Neuronal stem cell (in vitro differentiated cells): ENCODE results near the gene KIAA1671.
A peak's percentile ranks its signal among the peaks of the same experiment; 100 is the strongest.

Experiments used
- DNase-seq: peaks from one replicate; pipeline ENCODE4 v3.0.0-alpha.2; 2013; ENCODE audit warnings: low spot score
- H2AFZ ChIP-seq: one replicate; pipeline ENCODE4 v1.6.1; 2013; ENCODE audit warnings: mild to moderate bottlenecking, low read length, inconsistent platforms
- H2AK5ac ChIP-seq: 2 replicates; pipeline ENCODE4 v1.6.1; 2013; ENCODE audit warnings: low read depth, mild to moderate bottlenecking, inconsistent platforms, low read length, moderate library complexity, mixed read lengths
- H2BK120ac ChIP-seq: 2 replicates; pipeline ENCODE4 v1.6.1; 2013; ENCODE audit warnings: low read depth, mild to moderate bottlenecking, inconsistent platforms, low read length, moderate library complexity, mixed read lengths
- H2BK12ac ChIP-seq: one replicate; pipeline ENCODE4 v1.6.1; 2013; ENCODE audit warnings: low read length, inconsistent platforms
- H2BK15ac ChIP-seq: 2 replicates; pipeline ENCODE4 v1.6.1; 2013; ENCODE audit warnings: mild to moderate bottlenecking, low read length, inconsistent platforms, mixed read lengths
- H2BK5ac ChIP-seq: one replicate; pipeline ENCODE4 v1.6.1; 2013; ENCODE audit warnings: inconsistent platforms, mild to moderate bottlenecking, low read length, moderate library complexity
- H3K14ac ChIP-seq: one replicate; pipeline ENCODE4 v1.6.1; 2013; ENCODE audit warnings: low read length, inconsistent platforms
- H3K18ac ChIP-seq: 2 replicates; pipeline ENCODE4 v1.6.1; 2013; ENCODE audit warnings: low read length, inconsistent platforms
- H3K23ac ChIP-seq: 2 replicates; pipeline ENCODE4 v1.6.1; 2013; ENCODE audit warnings: low read depth, mild to moderate bottlenecking, mixed read lengths, low read length, inconsistent platforms; ENCODE audit not compliant: poor library complexity
- H3K27ac ChIP-seq: replicated peaks from 3 replicates; pipeline ENCODE4 v1.5.1; 2013; ENCODE audit warnings: low read length, inconsistent platforms
- H3K27me3 ChIP-seq, 3 experiments: 2 replicates each; pipeline ENCODE4 v1.6.1; 2013; ENCODE audit warnings: low read length in 3 of 3, mild to moderate bottlenecking in 2 of 3, inconsistent platforms in 1 of 3, low read depth in 1 of 3, mixed read lengths in 1 of 3, moderate library complexity in 1 of 3; ENCODE audit not compliant: control insufficient read depth in 3 of 3, insufficient read depth in 3 of 3
- H3K36me3 ChIP-seq, 2 donors: replicated peaks in 1 of 2; 2 replicates each; pipeline ENCODE4 v1.6.1; 2013; ENCODE audit warnings: low read length in 2 of 2; ENCODE audit not compliant: control insufficient read depth in 2 of 2, insufficient read depth in 2 of 2
- H3K4ac ChIP-seq: 2 replicates; pipeline ENCODE4 v1.6.1; 2013; ENCODE audit warnings: inconsistent platforms, mild to moderate bottlenecking, low read length, moderate library complexity
- H3K4me1 ChIP-seq, 2 donors: 1 replicate in 1 of 2; 2 replicates in 1 of 2; pipeline ENCODE4 v1.6.1; 2013; ENCODE audit warnings: low read length in 2 of 2, low read depth in 1 of 2; ENCODE audit not compliant: control insufficient read depth in 2 of 2, insufficient read depth in 1 of 2
- H3K4me2 ChIP-seq: one replicate; pipeline ENCODE4 v1.6.1; 2013; ENCODE audit warnings: mild to moderate bottlenecking, low read length, inconsistent platforms; ENCODE audit not compliant: insufficient read depth, poor library complexity, severe bottlenecking
- H3K4me3 ChIP-seq, 2 donors: 2 replicates each; pipeline ENCODE4 v1.5.1; 2013; ENCODE audit warnings: low read length in 2 of 2, mild to moderate bottlenecking in 2 of 2, inconsistent platforms in 1 of 2, moderate library complexity in 1 of 2
- H3K79me1 ChIP-seq: one replicate; pipeline ENCODE4 v1.6.1; 2013; ENCODE audit warnings: low read depth, mild to moderate bottlenecking, inconsistent platforms, low read length, moderate library complexity
- H3K9ac ChIP-seq: one replicate; pipeline ENCODE4 v1.6.1; 2013; ENCODE audit warnings: mild to moderate bottlenecking, low read depth, low read length, inconsistent platforms; ENCODE audit not compliant: poor library complexity
- H3K9me3 ChIP-seq, 2 donors: replicated peaks in 1 of 2; 2 replicates each; pipeline versions ENCODE3 to v1.6.1; 2013; ENCODE audit warnings: low read length in 2 of 2, mild to moderate bottlenecking in 2 of 2, inconsistent platforms in 1 of 2, low read depth in 1 of 2, mixed read lengths in 1 of 2, moderate library complexity in 1 of 2; ENCODE audit not compliant: control insufficient read depth in 2 of 2, insufficient read depth in 1 of 2
- H4K8ac ChIP-seq: one replicate; pipeline ENCODE4 v1.6.1; 2013; ENCODE audit warnings: low read depth, mild to moderate bottlenecking, inconsistent platforms, low read length, moderate library complexity
- H4K91ac ChIP-seq: one replicate; pipeline ENCODE4 v1.6.1; 2013; ENCODE audit warnings: low read length, low read depth, mild to moderate bottlenecking, inconsistent platforms; ENCODE audit not compliant: poor library complexity
- WGBS, 2 donors: extraction: QIAGEN DNeasy Blood & Tissue Kit; methylation state at CpG; one replicate each; pipeline ENCODE4 v1.1.7; 2013; ENCODE audit warnings: missing lambda C conversion rate in 2 of 2, mixed read lengths in 1 of 2; ENCODE audit not compliant: insufficient read length in 2 of 2, insufficient replicate concordance in 1 of 2; ENCODE audit errors: extremely low coverage in 2 of 2; 5-methylcytosine and 5-hydroxymethylcytosine counted together

The KIAA1671 gene

DNA sequence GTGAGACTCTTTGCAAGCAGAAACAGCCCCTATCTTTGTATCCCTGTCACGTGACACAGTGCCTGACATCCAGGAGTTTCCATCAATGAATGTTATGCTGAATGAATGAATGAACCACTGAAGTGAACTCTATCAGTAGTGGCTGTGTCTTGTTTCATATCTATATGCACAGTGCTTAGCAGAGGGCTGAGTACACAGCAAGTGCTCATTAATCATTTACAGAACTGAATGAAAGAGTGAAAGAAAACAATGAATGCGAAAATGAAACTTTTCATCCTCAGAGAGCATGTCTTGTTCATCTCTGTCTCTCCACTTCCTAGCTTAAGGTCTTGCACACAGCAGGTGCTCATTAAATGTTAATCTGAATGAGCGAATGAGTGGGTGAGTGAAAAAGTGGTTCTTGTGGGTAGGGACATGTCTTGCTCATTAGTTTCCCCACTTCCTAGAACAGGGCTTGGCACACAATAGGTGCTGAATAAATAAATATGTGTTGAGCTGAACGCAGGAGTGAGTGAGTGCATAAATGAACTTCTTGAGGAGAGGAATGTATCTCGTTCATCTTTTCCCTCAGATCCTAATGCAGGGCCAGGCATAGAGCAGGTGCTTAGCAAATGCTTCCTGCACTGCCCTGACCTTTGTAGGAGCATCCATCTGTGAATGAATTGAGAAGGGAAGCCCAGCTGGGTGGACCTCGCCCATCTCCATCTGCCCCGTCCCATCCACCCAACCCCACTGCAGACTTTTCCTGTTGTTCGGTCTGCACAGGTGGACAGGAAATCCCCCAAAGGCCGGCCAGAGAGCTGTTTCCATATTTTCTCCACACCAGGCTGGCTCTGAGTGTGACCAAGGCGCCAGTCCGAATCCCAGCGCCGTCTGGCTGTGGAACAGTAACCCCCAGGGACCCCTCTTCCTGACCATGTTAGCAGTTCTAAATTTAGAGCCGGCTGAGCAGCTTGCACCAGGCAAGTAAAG, 133.7 kb downstream of the KIAA1671 start:
- Histone ChIP-seq H2BK15ac (no peak overlapping the region), H3K23ac (no peak overlapping the region)

DNA sequence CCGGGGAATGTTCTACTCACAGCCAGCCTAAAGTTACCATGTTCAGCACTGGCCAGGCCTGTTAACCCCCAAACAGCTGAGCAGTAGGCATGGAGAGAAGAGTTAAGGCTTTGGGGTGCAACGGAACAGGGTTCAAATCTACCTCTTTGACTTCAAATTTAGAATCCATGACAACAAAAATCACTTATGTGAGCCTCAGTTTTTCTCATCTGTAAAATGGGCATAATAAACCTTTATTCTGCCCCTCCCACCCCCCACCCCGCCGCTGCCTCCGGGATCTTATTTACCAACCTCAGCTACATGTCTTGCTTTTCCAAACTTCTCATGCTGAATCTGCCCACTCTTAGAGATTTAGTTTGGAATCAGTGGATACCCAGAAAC, 134.4 kb downstream of the KIAA1671 start:
- H2BK15ac ChIP-seq: no peak overlapping the region
- H3K9ac ChIP-seq: no peak overlapping the region
- no peak overlapping the region for H4K8ac ChIP-seq
- H3K79me1 ChIP-seq: no peaks in the 10 kb centered on the region
- no peak overlapping the region for H2BK12ac ChIP-seq
- H2AK5ac ChIP-seq: no peak overlapping the region
- no peak overlapping the region for H3K18ac ChIP-seq
- no CpG with 5 or more reads among the region's 5 CpGs for WGBS, 2 donors
- no peaks in the 10 kb centered on the region for H3K27me3 ChIP-seq
- H3K36me3 ChIP-seq: no peaks in the 10 kb centered on the region
- no peak overlapping the region for H3K27ac ChIP-seq
- H3K14ac ChIP-seq: no peak overlapping the region
- H3K4ac ChIP-seq: no peak overlapping the region
- no peak overlapping the region for H2BK120ac ChIP-seq
- H2BK5ac ChIP-seq: no peak overlapping the region
- no peaks in the 10 kb centered on the region for H3K9me3 ChIP-seq
- H2AFZ ChIP-seq: no peak overlapping the region
- H3K4me3 ChIP-seq: no peak overlapping the region
- no peak overlapping the region for H4K91ac ChIP-seq
- no peak overlapping the region for H3K23ac ChIP-seq
- H3K4me1 ChIP-seq: peaks cover 0 to 6% of the 10 kb centered on the region in 2 donors
- no peak for DNase-seq
- H3K4me2 ChIP-seq: no peak overlapping the region

More for the DNA sequence above, 133.7 kb downstream of the KIAA1671 start:
- Histone ChIP-seq H3K4me2 (no peak overlapping the region), H3K27me3 (no peaks in the 10 kb centered on the region), H3K18ac (no peak overlapping the region), H3K14ac (no peak overlapping the region), H3K4me1 (peaks cover 0 to 6% of the 10 kb centered on the region in 2 donors), H3K79me1 (no peaks in the 10 kb centered on the region), H3K4me3 (no peak overlapping the region), H3K27ac (no peak overlapping the region), H4K8ac (no peak overlapping the region), H3K36me3 (no peaks in the 10 kb centered on the region), H2BK12ac (no peak overlapping the region), H2AK5ac (no peak overlapping the region), H2AFZ (no peak overlapping the region), H2BK5ac (no peak overlapping the region), H2BK120ac (no peak overlapping the region), H3K9me3 (no peaks in the 10 kb centered on the region), H3K4ac (no peak overlapping the region), H3K9ac (no peak overlapping the region), H4K91ac (no peak overlapping the region)
- WGBS, 2 donors: no CpG with 5 or more reads among the region's 14 CpGs
- no peak for DNase-seq

DNA sequence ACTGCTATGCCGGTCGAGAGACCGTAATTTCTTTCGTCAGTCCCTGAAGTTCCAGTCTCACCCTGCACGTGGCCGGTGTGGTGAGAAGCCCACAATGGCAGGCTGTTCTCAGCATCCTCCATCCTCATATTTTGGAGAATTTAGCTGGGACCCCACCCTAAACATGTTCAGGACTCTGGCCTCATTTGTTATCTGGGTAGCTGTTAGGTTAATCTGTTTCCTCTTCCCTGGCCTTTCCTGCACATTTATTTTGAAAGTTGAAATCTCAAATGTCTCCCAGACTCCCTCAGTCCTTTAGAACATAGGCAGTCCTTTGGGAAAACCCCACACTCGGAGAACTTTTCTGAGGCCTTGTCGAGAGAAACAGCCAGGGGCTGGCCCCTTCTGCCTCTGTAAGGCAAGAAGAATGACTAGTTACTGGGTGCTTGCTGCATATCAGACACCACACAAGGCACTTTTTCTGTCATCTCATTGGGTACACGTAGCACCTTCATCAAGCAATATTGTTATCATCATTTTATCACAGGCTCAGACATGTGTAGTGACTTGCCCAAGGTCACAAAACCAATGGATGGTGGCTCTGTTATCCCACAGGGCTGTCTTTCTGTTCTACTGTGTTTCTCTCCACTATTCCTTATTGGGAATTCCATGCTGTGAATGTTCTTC, 137.8 kb downstream of the KIAA1671 start:
- Histone ChIP-seq H2BK15ac (no peak overlapping the region), H2AFZ (no peak overlapping the region), H3K23ac (no peak overlapping the region), H3K14ac (no peak overlapping the region), H3K4me1 (peaks cover 0 to 10% of the 10 kb centered on the region in 2 donors), H2BK12ac (no peak overlapping the region), H3K79me1 (no peaks in the 10 kb centered on the region), H2BK5ac (no peak overlapping the region), H2BK120ac (no peak overlapping the region), H3K9ac (no peak overlapping the region), H3K27me3 (no peaks in the 10 kb centered on the region), H4K91ac (no peak overlapping the region), H2AK5ac (no peak overlapping the region), H3K4me2 (no peak overlapping the region), H3K4me3 (no peak overlapping the region), H3K4ac (no peak overlapping the region), H3K27ac (no peak overlapping the region), H3K9me3 (no peaks in the 10 kb centered on the region), H3K36me3 (no peaks in the 10 kb centered on the region), H3K18ac (peak overlapping the region; percentile 8), H4K8ac (no peak overlapping the region)
- no CpG with 5 or more reads among the region's 9 CpGs for WGBS, 2 donors
- no peak for DNase-seq

DNA sequence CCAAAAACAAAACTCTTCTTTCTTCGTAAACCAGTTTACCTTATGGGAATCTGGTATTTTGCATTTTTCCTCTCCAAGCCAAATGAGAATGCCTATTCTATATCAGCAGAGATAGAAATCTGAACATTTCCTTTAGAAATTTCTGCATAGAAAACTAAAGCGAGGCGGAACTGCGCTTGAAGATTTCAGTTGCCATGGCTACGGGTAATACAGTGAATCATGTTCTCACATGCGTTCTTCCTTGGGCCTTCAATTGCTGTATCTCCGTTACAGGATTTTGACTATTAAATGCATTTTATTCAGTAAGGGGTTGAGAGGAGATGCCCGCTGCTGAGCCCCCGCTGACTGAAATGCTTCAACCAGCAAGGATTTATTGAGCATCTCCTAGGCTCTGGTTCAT, 138.9 kb downstream of the KIAA1671 start:
- Histone ChIP-seq H4K8ac (no peak overlapping the region), H2BK15ac (no peak overlapping the region), H3K23ac (no peak overlapping the region), H3K4ac (no peak overlapping the region), H3K36me3 (no peaks in the 10 kb centered on the region), H3K79me1 (no peaks in the 10 kb centered on the region), H3K27me3 (no peaks in the 10 kb centered on the region), H3K18ac (no peak overlapping the region), H3K4me3 (no peak overlapping the region), H2BK120ac (no peak overlapping the region), H3K4me2 (no peak overlapping the region), H2AK5ac (no peak overlapping the region), H2BK12ac (no peak overlapping the region), H3K4me1 (peaks cover 0 to 13% of the 10 kb centered on the region in 2 donors), H3K14ac (no peak overlapping the region), H2AFZ (no peak overlapping the region), H4K91ac (no peak overlapping the region), H3K9me3 (no peaks in the 10 kb centered on the region), H2BK5ac (no peak overlapping the region), H3K27ac (no peak overlapping the region), H3K9ac (no peak overlapping the region)
- WGBS, 2 donors: no CpG with 5 or more reads among the region's 9 CpGs
- DNase-seq: no peak
